Measurements from ENCODE around the gene TMEM132A.
"Not testable (repeated sequence)": the region's sequence is repeated elsewhere in the genome, so short reads cannot be mapped to it uniquely, and the experiment has no call there.

TMEM132A gene

DNA sequence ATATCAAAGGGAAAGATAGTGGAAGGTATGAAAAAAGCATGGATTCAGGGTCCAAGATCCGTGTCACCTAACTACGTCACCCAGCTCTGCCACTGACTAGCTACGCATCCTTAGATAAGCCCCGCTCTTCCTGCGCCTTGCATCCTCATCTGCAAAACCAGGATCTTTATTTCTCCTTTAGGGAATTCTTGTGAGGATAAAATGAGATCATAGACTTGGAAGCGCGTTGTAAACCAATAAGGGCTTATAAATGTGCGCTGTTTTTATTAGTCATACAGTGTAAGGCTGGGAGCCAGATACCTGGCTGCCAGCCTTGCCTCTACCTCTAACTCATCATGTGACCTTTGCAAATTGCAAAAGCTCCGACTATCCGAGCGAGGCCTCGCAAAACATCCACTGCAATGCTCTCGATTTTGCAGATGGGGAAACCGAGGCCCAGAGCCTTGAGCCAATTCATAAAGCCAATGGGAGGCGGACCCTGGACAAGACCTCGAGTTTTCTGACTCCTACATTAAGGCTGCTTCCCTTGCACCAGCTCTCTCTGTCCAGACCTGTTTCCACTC lies 18.6 kb upstream of the TMEM132A start:
- H3K4me3 ChIP-seq (ENCODE audit: low read depth, low read length) = peak overlapping the region; percentile 71
- DNase-seq (ENCODE audit: low read depth) = peak; percentile 81
- TF ChIP-seq CTCF (IDR thresholded peaks at IDR 0.05; ENCODE audit: control insufficient read depth, extremely low read depth, insufficient read depth) = no peak

- H3K4me3 ChIP-seq (ENCODE audit: low read depth, low read length) = peak within 1 kb of the TSS; percentile 71
- no peak for TF ChIP-seq CTCF (IDR thresholded peaks at IDR 0.05; ENCODE audit: control insufficient read depth, extremely low read depth, insufficient read depth)
- peak; percentile 82 for DNase-seq (ENCODE audit: low read depth)
Measured at GRCh38 chr11:60906132-60906972, 17.9 kb upstream of the TMEM132A start, which contains the start of gene PRPF19. TSS of gene PRPF19 (minus strand) at chr11:60906585. CDS start at chr11:60906382, 203 bp downstream.

DNA sequence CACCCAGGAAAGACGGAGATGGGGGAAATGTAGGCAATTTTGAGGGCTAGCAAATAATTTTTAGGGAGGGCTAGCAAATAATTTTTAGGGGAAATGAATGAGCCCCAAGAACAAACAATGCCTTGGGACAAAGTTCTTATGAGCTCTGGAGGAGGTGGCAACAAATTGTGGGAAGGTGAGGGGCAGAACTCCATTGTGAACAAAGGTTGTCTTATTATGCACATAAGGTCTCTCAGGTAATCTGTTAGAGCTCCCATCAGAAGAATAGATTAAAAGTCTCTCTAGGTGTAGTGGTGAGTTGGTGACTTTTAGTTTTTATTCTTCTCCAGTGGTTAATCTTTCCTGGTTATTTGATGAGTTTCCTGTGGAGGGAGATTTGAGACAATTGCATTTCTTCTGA lies 15.5 kb upstream of the TMEM132A start:
- H3K4me3 ChIP-seq (ENCODE audit: low read depth, low read length) = no peak overlapping the region
- no peak for DNase-seq (ENCODE audit: low read depth)
- no peak for TF ChIP-seq CTCF (IDR thresholded peaks at IDR 0.05; ENCODE audit: control insufficient read depth, extremely low read depth, insufficient read depth)

DNA sequence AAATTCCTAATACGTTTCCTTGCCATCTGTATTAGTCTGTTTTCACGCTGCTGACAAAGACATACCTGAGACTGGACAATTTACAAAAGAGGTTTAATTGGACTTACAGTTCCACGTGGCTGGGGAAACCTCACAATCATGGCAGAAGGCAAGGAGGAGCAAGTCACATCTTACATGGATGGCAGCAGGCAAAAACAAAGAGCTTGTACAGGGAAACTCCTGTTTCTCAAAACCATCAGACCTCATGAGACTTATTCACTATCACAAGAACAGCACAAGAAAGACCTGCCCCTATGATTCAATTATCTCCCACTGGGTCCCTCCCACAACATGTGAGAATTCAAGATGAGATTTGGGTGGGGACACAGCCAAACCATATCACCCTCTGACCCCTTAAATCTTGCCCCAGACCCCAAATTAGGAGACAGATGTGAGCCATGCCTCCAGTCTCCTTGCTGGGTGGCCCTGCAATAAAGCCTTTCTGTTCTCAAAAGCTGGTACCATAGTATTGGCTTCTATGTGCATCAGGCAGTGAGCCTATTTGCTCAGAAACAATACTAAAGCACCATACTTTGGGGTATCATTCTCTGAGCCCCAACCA lies 14.5 kb upstream of the TMEM132A start:
- not testable (repeated sequence) for DNase-seq (ENCODE audit: low read depth); H3K4me3 ChIP-seq (ENCODE audit: low read depth, low read length)

- no peak for TF ChIP-seq CTCF (IDR thresholded peaks at IDR 0.05; ENCODE audit: control insufficient read depth, extremely low read depth, insufficient read depth)
- DNase-seq (ENCODE audit: low read depth) = no peak
- no peak overlapping the region for H3K4me3 ChIP-seq (ENCODE audit: low read depth, low read length)
Measured at GRCh38 chr11:60910281-60910687, 14.0 kb upstream of the TMEM132A start.

GRCh38 chr11:60910711-60911380 lies 13.4 kb upstream of the TMEM132A start:
- no peak for TF ChIP-seq CTCF (IDR thresholded peaks at IDR 0.05; ENCODE audit: control insufficient read depth, extremely low read depth, insufficient read depth)
- no peak overlapping the region for H3K4me3 ChIP-seq (ENCODE audit: low read depth, low read length)
- no peak for DNase-seq (ENCODE audit: low read depth)

Data from LNCaP clone FGC (cell line).